NCI-H524 (cell line): ENCODE results near the gene RNF180.
"Not testable (repeated sequence)": the region's sequence is repeated elsewhere in the genome, so short reads cannot be mapped to it uniquely, and the experiment has no call there.

ENCODE experiments used
- DNase-seq, 2 experiments: peaks; one replicate each; lab custom pipeline; 2025; lab: John Stamatoyannopoulos, UW

The RNF180 gene

DNA sequence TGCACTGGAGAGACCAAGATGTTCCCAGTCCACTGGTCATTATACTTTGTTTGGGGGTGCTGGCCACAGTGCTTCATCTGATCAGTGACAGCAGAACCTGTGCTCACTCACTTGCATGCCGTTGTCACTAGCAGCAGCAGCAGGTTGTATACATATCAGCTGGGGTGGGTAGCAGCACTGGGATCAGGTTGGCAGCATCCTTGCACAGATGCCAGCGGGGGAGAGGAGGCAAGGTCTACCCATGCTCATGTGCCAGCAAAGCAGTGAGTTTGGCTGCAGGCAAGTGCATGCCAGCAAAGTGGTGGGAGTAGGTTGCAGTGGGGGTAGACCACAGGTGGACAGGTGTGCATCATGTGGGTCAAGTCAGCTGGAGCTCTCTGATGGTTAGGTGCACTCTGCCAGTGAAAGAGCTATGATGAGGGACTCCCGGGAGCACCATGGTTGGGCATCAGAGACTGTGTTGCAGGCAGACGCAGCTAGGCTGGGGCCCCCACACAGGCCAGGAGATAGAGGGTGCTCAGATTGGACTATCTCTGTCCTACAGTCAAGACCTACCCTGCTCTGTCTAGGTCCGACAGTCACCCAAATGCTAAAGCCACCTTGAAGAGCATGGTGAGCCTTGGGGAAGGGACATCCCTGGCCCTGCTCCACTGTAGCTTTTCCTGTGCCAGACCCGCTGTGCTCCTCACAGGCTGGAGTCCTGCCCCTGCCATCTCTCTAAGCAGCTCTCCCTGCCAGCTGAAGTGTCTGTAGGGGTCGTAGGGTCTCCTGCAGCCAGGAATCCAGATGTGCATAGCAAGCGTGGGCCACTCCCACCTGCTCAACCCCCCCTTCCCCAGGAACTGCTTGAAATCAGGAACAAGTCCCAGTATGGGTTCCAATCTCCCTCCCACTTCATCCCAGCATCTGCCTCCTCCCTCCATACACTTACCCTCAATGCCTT is 119.8 kb downstream of the RNF180 start:
- no peak for DNase-seq

DNA sequence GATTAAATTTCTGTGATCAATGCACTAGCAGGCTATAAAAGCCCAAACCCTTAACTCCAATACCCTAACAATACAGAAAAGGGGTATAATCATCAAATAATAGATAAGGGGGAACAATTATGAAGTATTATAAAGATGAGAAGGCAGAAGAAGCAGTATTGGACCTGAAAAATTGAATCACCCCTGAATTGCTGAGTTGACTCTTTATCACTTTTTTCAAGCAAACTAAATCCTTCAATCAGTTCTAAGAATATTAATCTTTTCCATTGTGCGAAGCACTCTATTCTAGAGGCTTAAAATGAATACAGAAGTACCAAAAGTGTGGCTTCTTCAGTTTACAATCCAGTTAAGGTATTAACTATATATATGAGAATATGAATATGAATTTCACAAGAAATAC is 120.7 kb downstream of the RNF180 start:
- no peak for DNase-seq

DNA sequence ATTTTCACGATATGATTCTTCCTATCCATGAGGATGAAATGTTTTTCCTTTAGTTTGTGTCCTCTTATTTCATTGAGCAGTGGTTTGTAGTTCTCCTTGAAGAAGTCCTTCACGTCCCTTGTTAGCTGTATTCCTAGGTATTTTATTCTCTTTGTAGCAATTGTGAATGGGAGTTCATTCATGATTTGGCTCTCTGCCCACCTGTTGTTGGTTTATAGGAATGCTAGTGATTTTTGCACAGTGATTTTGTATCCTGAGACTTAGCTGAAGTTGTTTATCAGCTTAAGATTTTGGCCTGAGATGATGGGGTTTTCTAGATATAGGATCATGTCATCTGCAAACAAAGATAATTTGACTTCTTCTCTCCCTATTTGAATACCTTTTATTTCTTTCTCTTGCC is 122.9 kb downstream of the RNF180 start:
- DNase-seq: not testable (repeated sequence)

DNA sequence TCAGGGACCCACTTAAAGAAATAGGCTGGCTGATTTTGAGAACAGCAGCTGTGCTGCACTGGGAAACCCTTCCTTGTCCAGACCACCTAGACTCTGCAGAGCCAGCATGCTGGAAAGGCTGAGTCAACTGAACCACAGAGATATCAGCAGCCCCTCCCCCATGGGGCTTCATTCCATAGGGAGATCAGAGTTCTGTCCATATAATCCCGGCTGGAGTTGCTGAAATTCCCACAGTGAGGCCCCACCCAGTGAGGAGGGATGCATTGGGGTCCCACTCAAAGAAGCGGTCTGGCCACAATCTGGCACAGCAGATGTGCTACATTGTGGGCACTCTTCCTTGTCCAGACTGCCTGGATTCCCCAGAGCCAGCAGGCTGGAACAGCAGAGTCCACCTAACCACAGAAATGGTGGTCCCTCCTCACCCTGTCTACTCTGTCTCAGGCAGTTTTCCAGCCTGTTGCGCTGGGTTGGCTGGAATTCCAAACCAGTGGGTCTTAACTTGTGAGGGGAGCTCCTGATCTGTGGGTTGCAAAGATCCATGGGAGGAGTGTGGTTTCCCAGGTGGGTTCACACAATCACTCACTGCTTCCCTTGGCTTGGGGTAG is 127.1 kb downstream of the RNF180 start:
- peak in 1 of 2 experiments; percentile 61 for DNase-seq

DNA sequence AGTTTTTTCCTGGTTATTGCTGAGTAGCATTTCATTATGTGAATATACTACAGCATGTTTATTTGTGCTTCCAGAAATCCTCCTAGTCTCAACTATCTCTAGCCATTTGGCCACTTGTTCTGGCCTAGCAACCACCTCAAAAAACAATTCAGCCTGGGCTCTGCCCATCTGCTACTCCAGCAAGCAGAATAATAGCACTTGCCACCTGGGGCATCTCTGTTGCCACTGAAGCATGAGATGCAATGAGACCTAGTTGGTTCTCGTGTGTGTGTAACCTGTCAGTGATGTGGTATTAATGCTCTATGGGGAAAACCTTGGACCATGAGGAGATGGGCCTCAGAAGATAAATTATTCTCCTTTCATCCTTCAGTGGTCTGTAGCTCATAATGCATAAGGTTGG is 129.5 kb downstream of the RNF180 start:
- DNase-seq: peak; percentile 63 to 85

DNA sequence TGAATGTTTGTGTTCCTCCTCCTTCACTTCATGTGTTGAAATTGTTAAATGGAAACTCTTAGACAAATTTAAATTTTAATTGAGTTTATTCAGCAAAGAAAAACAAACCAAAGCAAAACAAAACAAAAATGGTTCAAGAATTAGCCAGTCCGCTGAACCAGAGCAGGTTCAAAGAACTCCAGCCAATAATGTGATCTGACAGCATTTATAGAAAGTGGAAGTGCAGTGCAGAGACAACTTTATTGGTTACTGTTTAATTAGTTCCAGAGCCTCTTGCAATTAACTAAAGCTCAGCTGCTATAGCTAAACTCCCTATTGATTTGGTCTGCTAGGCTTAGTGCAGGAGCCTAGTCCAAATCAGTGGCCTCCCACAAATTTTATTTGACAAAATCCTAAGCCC is 132.9 kb downstream of the RNF180 start:
- no peak for DNase-seq

DNA sequence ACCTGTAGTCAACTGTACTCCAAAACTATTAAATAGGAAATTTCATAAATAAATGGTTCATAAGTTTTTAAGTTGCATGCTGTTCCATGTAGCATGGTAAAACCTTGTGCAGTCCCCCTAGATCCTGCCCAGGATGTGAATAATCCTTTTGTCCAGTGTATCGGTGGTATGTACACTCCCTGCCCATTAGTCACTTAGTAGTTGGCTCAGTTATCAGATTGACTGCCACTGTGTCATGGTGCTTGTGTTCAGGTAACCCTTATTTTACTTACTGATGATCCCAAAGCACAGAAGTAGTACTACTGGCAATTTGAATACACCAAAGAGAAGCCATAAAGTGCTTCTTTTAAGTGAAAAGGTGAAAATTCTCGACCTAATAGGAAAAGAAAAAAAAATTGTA is 134.2 kb downstream of the RNF180 start:
- no peak for DNase-seq

DNA sequence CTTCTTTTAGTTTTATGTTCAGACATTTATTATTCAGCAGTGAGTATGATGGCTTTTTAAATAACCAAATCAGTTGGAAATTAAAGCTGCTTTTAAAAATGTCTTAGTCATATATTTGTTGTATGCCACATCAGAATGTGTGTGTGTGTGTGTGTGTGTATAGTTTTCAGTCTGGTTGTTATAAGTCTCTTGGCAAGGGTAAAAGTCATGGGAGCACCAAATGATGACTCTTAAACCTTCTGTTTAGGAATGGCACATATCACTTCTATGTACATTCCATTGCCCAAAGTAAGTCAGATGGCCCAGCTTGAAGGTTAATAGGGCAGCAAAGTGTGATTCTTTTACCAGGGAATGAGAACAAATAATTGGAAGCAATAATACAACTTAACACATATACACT is 135.9 kb downstream of the RNF180 start:
- no peak for DNase-seq

DNA sequence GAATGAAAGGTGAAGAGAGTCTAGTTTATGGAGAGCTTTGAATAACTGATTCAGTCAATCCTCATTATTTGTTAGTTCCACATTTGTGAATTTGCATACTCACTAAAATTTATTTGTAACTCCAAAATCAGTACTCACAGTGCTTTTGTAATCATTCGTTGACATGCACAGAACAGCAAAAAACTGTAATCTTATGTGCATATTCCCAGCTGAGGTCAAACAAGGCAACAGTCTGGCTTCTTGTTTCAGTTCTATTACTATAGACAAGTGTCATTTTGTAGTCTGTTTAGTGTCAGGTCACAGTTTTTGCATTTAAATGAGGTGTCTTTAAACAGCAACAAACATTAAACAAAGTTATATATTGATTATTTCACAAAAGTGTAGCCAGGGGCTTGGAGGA is 142.5 kb downstream of the RNF180 start:
- no peak for DNase-seq

DNA sequence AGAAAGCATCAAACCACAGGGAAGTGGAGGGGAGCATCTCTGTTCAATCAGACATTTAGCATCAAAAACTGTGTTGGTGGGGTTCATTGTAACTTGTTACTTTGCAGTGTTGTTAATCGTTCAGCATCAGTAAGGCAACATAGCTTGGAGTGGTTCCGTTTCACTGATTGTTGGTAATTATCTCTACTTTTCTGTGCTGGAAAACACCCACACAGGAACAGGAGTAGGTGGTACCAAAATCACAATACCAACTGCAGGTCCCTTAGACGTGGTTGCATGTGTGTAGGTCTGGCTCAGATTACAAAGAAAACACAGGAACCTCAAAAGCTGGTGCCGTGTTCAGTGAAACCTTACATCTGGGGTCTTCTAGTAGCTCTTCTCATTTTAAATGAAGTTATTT is 146.8 kb downstream of the RNF180 start:
- DNase-seq: no peak

DNA sequence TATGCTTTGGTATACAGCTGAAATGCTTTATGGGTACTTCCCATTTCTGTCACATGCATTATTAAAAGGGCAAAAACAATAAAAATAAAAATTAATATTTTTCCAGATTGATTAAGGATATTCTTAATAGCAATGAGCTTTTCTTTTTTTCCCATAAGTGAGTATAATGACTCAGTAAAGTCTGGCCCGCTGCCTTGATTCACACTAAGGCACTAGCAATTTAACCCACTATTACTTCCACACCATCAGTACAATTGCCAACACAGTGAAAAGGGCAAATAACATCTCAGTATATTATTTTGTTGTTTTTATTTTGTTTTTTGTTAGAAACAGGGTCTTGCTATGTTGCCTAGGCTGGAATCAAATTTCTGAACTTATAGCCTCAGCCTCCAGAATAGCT is 150.1 kb downstream of the RNF180 start:
- no peak for DNase-seq

DNA sequence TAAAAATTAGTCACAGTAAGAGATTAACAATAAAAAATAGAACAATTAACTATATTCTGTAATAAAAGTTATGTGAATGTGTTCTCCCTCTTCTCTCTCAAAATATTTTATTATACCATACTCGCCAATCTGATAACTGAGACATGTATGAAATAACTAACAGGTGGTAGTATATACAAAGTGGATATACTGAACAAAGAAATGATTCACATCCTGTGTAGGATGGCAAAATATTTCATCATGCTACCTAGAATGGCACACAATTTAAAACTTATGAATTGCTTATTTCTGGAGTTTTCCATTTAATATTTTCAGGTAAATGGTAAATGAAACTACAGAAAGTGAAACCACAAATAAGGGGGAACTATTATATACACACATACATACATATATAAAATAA is 152.5 kb downstream of the RNF180 start:
- DNase-seq: no peak

DNA sequence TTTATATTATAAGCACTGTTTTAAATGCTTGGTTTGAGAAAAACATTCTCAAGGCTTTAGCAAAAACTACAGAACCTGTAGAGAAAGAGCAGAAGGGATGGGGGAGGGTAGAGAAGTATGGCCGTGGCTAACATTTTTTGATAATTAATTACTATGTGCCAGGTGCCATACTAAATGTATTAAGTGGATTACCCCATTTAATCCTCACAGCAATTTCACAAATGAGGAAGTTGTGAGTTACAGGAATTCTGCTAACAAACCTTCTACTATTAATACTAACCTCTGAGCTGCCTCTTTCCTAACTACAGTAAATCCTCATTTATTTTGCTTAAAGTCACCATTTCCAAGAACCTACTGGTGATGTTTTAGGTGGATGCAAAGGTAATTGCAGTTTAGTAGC is 157.9 kb downstream of the RNF180 start:
- DNase-seq: peak; percentile 55 to 86

DNA sequence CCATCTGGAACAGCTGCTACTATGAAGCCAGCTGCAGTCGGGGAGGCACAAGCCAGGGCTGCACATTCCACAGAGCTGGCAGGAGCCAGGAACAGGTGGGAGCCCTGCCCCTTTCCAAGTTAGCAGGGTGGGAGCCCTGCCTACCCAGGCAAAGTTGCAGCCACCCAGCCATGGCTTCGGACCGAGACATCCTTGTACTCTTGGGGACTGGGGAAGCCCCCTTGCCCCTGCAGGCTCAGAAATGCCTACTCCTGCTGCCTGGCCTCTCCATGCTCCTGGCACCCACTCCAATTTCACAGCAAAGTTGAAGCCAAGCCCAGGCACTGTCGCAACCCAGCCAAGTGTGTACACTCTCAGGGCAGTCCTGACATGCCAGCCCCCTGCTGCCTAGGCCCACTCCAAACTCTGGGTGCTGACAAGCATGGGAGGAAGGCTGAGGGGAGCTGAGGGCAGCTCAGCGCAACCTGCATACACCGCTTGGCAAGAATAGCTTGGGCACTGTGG is 165.1 kb downstream of the RNF180 start:
- DNase-seq: peak in 1 of 2 experiments; percentile 25

DNA sequence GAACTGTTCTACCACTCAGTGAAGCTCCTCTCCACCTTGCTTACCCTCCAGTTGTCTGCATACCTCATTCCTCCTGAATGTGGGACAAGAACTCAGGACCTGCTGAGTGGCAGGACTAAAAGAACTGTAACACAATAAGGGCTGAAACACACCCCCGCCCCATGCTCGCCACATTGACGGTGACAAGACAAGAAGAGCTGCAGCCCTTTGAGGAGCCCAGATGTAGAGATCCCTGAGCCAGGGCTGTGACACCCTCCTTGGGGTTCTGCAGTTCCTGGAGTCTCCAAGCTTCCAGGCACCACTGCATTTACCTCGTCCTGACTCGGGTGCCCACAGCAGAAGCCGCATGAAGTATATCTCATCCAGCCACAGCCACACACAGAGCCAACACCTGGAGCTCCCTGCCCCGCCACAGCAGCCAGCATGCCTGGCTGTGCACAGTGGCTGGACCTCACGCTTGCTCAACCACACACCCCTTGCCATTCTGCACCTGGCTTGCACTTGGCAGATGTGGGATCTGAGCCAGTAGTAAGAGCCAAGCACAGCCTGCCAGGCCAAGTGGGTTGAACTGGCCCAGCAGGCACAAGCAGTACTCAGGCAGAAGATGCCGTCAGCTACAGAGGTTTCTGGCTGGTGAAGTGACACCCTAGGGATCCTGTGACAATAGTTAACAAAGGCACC is 166.1 kb downstream of the RNF180 start:
- no peak for DNase-seq

DNA sequence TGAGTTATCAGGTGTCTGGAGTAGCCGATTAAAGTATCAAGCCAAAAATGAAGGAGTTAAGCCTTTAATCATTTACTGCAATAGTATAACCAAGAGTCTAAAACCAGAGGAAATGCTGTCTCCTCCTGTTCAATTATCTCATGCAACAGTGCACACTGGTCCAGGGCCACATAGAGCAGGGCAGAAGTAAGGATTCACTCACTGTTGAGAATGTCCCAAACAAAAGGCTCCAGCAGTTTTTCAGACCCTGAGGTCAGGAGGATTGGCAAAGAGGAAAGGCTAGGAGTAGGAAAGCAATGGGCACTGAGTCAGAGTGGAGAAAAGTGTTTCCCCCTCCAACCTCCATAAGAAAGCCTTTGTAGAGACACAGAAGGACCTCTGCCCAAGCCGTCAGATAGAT is 168.2 kb downstream of the RNF180 start:
- DNase-seq: peak in 1 of 2 experiments; percentile 14

DNA sequence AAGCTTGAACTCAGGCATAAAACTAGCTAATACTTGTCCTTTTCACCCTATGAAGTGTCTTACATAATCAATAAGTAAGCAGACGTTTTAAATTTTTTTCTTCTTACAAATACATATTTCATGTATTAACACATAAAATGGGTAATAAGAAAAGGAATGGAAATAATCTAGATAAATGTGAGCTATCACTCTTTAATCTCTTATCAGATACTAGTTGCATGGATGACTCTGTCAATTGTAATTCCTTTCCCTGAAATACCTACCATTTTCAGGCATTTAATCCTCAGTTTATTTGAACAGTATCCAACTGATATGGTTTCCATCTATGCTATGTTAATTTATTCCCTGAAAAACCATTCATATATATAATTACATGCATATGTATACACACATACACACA is 174.1 kb downstream of the RNF180 start:
- DNase-seq: no peak

DNA sequence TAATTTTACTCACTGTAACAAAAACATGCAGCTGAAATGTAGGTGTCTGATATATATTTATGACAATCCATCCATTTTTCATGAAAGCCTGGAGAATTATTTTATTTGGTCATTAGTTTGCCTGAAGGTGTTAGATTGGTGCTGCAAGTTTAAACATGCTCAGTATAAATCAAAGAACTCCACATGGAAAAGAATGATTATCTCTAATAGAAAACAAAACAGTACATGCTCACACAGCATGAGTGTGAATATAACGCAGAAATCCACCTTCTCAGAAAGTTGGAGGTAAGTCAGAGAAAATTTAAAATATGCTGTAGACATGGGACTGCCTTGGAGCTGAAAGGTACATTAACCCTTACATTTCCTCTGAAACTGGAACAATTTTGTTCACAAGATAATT is 174.7 kb downstream of the RNF180 start:
- no peak for DNase-seq

DNA sequence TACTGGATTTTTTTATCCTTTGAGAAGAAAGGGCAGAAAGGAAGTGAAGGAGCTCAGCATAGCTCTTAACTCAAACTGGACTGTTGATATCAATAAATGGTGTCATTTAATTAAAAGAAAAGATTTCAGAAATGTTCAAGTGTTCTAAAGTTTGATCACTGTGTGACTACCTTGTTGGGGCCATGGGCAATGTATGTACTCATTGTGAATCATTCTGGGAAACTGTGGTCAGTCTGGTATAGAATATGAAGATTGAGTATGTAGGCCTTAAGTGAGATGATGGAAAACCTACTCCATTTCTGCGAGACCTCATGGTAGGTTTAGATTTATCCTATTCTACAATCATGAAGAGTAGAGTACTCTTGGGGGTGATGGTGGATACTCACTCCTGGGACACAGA is 175.7 kb downstream of the RNF180 start:
- DNase-seq: no peak

DNA sequence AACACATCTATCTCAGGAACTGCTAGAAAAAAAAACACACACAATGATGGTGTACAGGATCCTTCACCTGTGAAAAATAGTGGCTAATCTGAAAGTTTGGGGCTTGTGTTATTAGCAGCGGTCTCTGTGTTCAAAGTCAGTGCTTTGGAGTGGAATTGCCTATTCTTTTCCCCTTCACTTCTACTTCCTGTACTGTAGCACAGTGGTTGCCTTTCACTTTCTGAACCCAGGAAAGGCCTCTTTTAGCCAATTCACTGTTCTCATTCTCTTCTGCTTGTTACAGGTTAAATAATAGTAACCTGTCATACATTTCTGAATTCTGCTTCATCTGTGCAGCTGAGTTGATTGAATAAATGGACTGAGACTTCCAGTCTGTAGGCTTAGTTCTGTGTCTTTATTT is 178.9 kb downstream of the RNF180 start:
- no peak for DNase-seq

DNA sequence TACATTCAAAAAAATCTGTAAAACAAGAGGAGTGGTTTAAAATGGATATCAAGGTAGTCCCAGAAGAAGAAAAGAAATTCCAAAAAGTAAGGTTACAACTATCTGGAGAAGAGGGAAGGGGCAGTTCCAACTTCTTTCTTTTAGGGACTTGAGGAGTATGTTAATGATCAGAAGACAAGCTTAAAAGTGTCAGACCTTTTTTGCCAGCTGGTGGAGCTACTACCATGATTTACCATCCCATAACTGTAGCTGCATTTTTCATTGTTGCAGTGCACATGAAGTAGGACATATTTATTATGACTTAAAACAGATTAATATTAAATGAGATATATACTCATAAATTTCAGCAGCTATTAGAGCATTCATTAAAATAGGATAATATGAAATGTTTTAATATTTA is 181.7 kb downstream of the RNF180 start:
- peak in 1 of 2 experiments; percentile 41 for DNase-seq

DNA sequence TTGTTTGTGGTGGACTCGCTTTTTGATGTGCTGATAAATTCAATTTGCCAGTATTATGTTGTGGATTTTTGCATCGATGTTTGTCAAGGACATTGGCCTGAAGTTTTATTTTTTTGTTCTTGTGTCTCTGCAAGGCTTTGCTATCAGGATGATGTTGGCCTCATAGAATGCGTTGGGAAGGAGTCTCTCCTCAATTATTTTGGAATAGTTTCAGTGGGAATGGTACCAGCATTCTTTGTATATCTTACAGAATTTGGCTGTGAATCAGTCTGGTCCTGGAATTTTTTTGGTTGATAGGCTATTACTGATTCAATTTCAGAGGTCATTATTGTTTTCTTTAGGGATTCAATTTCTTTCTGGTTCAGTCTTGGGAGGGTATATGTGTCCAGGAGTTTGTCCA is 198.8 kb downstream of the RNF180 start:
- DNase-seq: no peak

DNA sequence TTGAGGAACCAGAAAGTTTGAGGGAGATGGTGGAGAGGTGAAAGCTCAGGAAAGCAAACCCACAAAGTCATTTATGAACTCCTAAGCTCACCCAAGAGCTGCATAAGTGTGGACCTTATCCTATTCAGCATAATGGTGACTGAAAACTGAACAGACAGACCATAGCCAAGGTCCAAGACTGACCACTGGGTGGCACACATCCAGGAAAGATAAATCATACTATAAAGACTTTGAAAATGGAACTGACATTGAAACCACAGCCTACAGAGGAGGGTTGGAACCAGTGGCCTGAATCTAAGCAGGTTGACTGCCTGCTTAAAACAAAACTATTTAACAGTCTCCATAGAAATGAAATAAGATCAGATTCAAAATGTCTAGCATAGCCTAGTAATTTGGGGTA is 219.1 kb downstream of the RNF180 start:
- DNase-seq: peak in 1 of 2 experiments; percentile 21
